Measurements from ENCODE around the gene ULBP2. TPM values are rescaled to one million over a fixed set of nuclear protein-coding genes. Genes with fewer than 3 reads are reported as not detected.
A peak's percentile ranks its signal among the peaks of the same experiment; 100 is the strongest.

The ULBP2 gene
- total and polyA plus RNA-seq, 2 of the 8 experiments (the other 6 are each of a cell fraction or from before 2014, with no cell fraction given), result 0.05 TPM; not detected in 1

DNA sequence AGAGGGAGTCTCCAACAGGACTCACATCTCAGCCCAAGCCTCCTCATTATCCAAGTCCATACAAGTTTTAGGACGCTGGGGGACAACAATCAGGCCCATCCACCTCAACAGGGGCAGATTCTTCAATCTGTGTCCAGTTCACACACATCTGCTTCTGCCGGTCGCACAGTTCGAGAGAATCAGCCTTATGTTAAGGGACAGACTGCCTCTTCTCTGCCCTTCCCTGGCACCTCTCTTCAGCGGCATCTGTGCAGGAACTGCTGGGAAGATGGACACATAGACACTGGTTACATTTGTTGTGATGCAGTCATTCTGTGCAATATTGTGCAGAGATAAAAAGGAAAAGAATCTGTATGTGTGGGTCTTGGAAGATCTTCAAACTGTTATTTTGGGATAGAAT lies 43.0 kb downstream of the ULBP2 start (continued):
- TF ChIP-seq RAD21 (IDR thresholded peaks at IDR 0.05 in 1 of 2, conservative IDR thresholded peaks at IDR 0.05 in 1 of 2; ENCODE audit: low read depth in 2 of 2, low read length in 2 of 2), result no peak
- TF ChIP-seq CHD1 (IDR thresholded peaks at IDR 0.05; ENCODE audit: low read depth, low read length), result no peak
- TF ChIP-seq SP4 (IDR thresholded peaks at IDR 0.05; ENCODE audit: low read length), result no peak
- TF ChIP-seq EP300 (IDR thresholded peaks at IDR 0.05; ENCODE audit: borderline replicate concordance in 1 of 2, low read depth in 2 of 2, low read length in 2 of 2), result no peak
- TF ChIP-seq, protein P1, sequence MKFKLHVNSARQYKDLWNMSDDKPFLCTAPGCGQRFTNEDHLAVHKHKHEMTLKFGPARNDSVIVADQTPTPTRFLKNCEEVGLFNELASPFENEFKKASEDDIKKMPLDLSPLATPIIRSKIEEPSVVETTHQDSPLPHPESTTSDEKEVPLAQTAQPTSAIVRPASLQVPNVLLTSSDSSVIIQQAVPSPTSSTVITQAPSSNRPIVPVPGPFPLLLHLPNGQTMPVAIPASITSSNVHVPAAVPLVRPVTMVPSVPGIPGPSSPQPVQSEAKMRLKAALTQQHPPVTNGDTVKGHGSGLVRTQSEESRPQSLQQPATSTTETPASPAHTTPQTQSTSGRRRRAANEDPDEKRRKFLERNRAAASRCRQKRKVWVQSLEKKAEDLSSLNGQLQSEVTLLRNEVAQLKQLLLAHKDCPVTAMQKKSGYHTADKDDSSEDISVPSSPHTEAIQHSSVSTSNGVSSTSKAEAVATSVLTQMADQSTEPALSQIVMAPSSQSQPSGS (IDR thresholded peaks at IDR 0.05; ENCODE audit: low read length), result no peak
- TF ChIP-seq RFX5 (IDR thresholded peaks at IDR 0.05; ENCODE audit: borderline replicate concordance, low read depth, low read length), result no peak
- TF ChIP-seq CEBPB (IDR thresholded peaks at IDR 0.05; ENCODE audit: low read depth, low read length), result no peak
- no peak for TF ChIP-seq ZNF274 (IDR thresholded peaks at IDR 0.05; ENCODE audit: borderline replicate concordance, extremely low read depth, low read length)
- TF ChIP-seq JUN (IDR thresholded peaks at IDR 0.05; ENCODE audit: low read depth, low read length), result no peak
- peak; percentile 19 for TF ChIP-seq RNF2 (IDR thresholded peaks at IDR 0.05; ENCODE audit: borderline replicate concordance, low read depth, low read length, missing control alignments, poor library complexity, severe bottlenecking)
- TF ChIP-seq SUZ12 (IDR thresholded peaks at IDR 0.05; ENCODE audit: low read length), result peak; percentile 53; the same call in 1 of the 2 replicates
- no peak for TF ChIP-seq BRCA1 (IDR thresholded peaks at IDR 0.05; ENCODE audit: low read depth, low read length)

Data from H1 (cell line).